HEK293T (cell line): ENCODE measurements around the gene NDUFAF2.

Experiments
- CTCF ChIA-PET: fragments of 350-600 bp; formaldehyde crosslinking; extraction: SDS; loops from one replicate; lab custom pipeline; 2021; ENCODE audit warnings: antibody characterized with exemption, inconsistent platforms; lab: Yijun Ruan, JAX
- POLR2A ChIA-PET: fragments of 350-600 bp; formaldehyde crosslinking; extraction: SDS; loops from one replicate; lab custom pipeline; 2020; ENCODE audit warnings: antibody characterized with exemption, inconsistent platforms; lab: Yijun Ruan, JAX
- DNase-seq: peaks from one replicate; pipeline ENCODE4 v3.0.0; 2012; ENCODE audit warnings: mixed read lengths; ENCODE audit errors: extremely low spot score
- ARNT ChIP-seq: fragments of 450-650 bp; IDR thresholded peaks from 2 replicates; pipeline ENCODE4 v1.6.1; 2017; ENCODE audit warnings: mild to moderate bottlenecking
- BHLHE40 ChIP-seq: fragments of 450-650 bp; IDR thresholded peaks from 2 replicates; pipeline ENCODE4 v1.6.1; 2016; ENCODE audit warnings: mild to moderate bottlenecking, moderate library complexity, borderline replicate concordance
- CTBP1 ChIP-seq: fragments of 450-650 bp; IDR thresholded peaks from 2 replicates; pipeline ENCODE4 v1.6.1; 2016; ENCODE audit warnings: borderline replicate concordance
- ELF4 ChIP-seq: fragments of 450-650 bp; IDR thresholded peaks from 2 replicates; pipeline ENCODE4 v1.6.1; 2017; ENCODE audit warnings: antibody characterized with exemption
- FOXA1 ChIP-seq: fragments of 450-650 bp; IDR thresholded peaks from 2 replicates; pipeline ENCODE4 v1.6.1; 2016; ENCODE audit warnings: mild to moderate bottlenecking
- FOXK2 ChIP-seq: fragments of 450-650 bp; IDR thresholded peaks from 2 replicates; pipeline ENCODE4 v1.6.1; 2016; ENCODE audit warnings: mild to moderate bottlenecking
- FOXM1 ChIP-seq: fragments of 450-650 bp; IDR thresholded peaks from 2 replicates; pipeline ENCODE4 v1.6.1; 2017; ENCODE audit warnings: mild to moderate bottlenecking, borderline replicate concordance
- HDGF ChIP-seq: fragments of 450-650 bp; IDR thresholded peaks from 2 replicates; pipeline ENCODE4 v1.6.1; 2017; ENCODE audit warnings: antibody characterized with exemption, borderline replicate concordance
- L3MBTL2 ChIP-seq: fragments of 450-650 bp; conservative IDR thresholded peaks from 2 replicates; pipeline ENCODE4 v1.6.1; 2016; ENCODE audit warnings: mild to moderate bottlenecking
- LEF1 ChIP-seq: fragments of 450-650 bp; IDR thresholded peaks from 2 replicates; pipeline ENCODE4 v1.6.1; 2017; ENCODE audit warnings: mild to moderate bottlenecking, borderline replicate concordance
- NFRKB ChIP-seq: fragments of 450-650 bp; IDR thresholded peaks from 2 replicates; pipeline ENCODE4 v1.6.1; 2016; ENCODE audit warnings: mild to moderate bottlenecking, moderate library complexity
- SP1 ChIP-seq: fragments of 450-650 bp; IDR thresholded peaks from 2 replicates; pipeline ENCODE4 v1.6.1; 2017
- SUZ12 ChIP-seq: fragments of 450-650 bp; IDR thresholded peaks from 2 replicates; pipeline ENCODE4 v1.6.1; 2016; ENCODE audit warnings: mild to moderate bottlenecking
- TARDBP ChIP-seq: fragments of 450-650 bp; IDR thresholded peaks from 2 replicates; pipeline ENCODE4 v1.6.1; 2016
- ZNF384 ChIP-seq: fragments of 450-650 bp; IDR thresholded peaks from 2 replicates; pipeline ENCODE4 v1.6.1; 2016
- TF ChIP-seq, protein P1 (sequence below): fragments of 450-650 bp; IDR thresholded peaks from 2 replicates; pipeline ENCODE4 v1.6.1; 2016

Gene NDUFAF2

DNA sequence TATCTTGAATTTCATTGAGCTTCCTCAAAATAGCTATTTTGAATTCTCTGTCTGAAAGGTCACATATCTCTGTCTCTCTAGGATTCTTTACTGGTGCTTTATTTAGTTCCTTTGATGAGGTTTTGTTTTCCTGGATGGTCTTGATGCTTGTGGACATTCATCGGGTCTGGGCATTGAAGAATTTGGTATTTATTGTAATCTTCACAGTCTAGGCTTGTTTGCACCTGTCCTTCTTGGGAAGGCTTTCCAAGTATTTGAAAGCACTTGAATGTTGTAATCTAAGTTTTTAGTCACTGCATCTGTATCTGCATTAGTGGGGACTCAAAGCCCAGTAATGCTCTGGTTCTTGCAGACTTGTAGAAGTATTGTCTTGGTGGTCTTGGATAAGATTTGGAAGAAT, 169.4 kb downstream of the NDUFAF2 start:
- DNase-seq, result no peak
- no peak for TF ChIP-seq LEF1
- TF ChIP-seq TARDBP, result no peak
- TF ChIP-seq NFRKB, result no peak
- TF ChIP-seq CTBP1, result no peak
- POLR2A ChIA-PET, result no interaction called here
- CTCF ChIA-PET, result no interaction called here

- no peak for DNase-seq
- ChIA-PET CTCF (no interaction called here), POLR2A (no interaction called here)
- TF ChIP-seq FOXM1, result no peak
- TF ChIP-seq NFRKB, result no peak
- no peak for TF ChIP-seq ARNT
- TF ChIP-seq FOXA1, result no peak
- TF ChIP-seq BHLHE40, result no peak
- TF ChIP-seq FOXK2, result no peak
- TF ChIP-seq CTBP1, result no peak
- no peak for TF ChIP-seq TARDBP
- TF ChIP-seq L3MBTL2, result no peak
- no peak for TF ChIP-seq ZNF384
- no peak for TF ChIP-seq LEF1
- TF ChIP-seq HDGF, result no peak
- no peak for TF ChIP-seq SUZ12
- TF ChIP-seq, protein P1, sequence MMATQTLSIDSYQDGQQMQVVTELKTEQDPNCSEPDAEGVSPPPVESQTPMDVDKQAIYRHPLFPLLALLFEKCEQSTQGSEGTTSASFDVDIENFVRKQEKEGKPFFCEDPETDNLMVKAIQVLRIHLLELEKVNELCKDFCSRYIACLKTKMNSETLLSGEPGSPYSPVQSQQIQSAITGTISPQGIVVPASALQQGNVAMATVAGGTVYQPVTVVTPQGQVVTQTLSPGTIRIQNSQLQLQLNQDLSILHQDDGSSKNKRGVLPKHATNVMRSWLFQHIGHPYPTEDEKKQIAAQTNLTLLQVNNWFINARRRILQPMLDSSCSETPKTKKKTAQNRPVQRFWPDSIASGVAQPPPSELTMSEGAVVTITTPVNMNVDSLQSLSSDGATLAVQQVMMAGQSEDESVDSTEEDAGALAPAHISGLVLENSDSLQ, result no peak
- no peak for TF ChIP-seq ELF4
- no peak for TF ChIP-seq SP1
These were observed 171.0 kb downstream of the NDUFAF2 start for GRCh38 chr5:61115968-61116367.

- ChIA-PET CTCF (no interaction called here), POLR2A (no interaction called here)
- no peak for TF ChIP-seq CTBP1
- DNase-seq, result no peak
These were observed 174.1 kb downstream of the NDUFAF2 start for GRCh38 chr5:61119066-61119465.

DNA sequence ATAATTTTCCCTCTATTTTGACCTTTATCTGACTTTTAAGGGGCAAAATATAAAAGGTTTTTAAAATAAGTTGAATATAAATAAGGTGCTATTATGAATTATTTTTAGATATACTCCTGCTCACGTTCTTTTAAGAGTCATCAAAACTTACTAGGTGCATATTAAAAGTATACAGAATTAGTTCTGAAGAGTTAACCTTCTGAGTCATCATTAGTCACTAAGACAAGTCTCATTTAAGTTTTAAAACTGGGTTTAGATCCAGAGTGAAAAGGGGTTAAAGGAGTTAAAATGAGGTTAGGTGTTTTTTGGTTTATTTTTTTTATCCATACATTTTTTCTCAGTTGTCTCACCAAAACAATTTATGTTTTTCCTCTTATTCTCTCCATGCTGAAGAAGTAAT, 175.5 kb downstream of the NDUFAF2 start:
- ChIA-PET POLR2A (no interaction called here), CTCF (no interaction called here)

DNA sequence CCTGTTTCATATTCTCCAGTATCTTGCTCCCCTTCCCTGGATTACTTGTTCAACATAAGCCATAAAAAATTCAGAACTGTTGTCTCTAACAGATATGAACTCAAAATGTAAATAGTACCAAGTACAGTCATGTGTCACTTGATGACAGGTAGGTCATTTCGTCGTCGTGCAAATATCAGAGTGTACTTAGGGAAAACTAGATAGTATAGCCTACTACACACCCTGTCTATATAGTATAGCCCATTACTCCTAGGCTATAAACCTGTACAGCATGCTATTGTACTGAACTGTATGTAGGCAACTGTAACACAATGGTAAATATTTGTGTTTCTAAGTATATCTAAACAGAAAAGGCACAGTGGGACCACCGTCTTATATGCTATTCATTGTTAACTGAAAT, 178.1 kb downstream of the NDUFAF2 start:
- TF ChIP-seq CTBP1, result no peak
- ChIA-PET POLR2A (no interaction called here), CTCF (no interaction called here)
- DNase-seq, result no peak

More for the DNA sequence above, 175.5 kb downstream of the NDUFAF2 start:
- DNase-seq, result no peak
- TF ChIP-seq TARDBP, result no peak
- TF ChIP-seq, protein P1, result no peak
- TF ChIP-seq ZNF384, result no peak
- no peak for TF ChIP-seq SP1
- no peak for TF ChIP-seq BHLHE40
- TF ChIP-seq ELF4, result no peak
- no peak for TF ChIP-seq SUZ12
- TF ChIP-seq CTBP1, result no peak
- no peak for TF ChIP-seq FOXA1
- TF ChIP-seq NFRKB, result no peak
- no peak for TF ChIP-seq ARNT
- TF ChIP-seq FOXM1, result no peak
- no peak for TF ChIP-seq LEF1
- no peak for TF ChIP-seq HDGF

- TF ChIP-seq FOXM1 (no peak), NFRKB (no peak), SP1 (no peak), L3MBTL2 (no peak), ARNT (no peak)
- TF ChIP-seq, protein P1, result no peak
- POLR2A ChIA-PET, result no interaction called here
- CTCF ChIA-PET, result no interaction called here
- no peak for DNase-seq
These were observed 185.3 kb downstream of the NDUFAF2 start for GRCh38 chr5:61130289-61130688.

DNA sequence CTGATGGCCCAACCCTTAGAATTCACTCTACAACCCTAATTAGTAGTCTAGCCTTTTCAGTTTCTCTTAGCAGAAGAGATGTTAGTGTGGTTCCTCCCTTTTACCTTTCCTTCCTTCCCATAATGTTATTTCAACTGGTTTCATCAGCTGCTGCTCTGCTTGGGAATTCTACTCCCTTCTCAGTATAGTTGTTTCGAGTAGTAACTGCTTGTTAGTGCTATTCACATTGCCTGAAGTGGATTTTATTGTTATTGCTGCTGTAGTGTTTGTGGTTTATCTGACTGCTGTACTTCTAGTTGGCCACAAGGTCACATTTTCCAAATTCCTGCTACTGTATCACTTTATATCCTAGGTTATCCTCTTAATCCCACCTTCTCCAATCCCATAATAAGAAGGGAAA, 187.6 kb downstream of the NDUFAF2 start:
- ChIA-PET POLR2A (no interaction called here), CTCF (no interaction called here)
- no peak for DNase-seq
- TF ChIP-seq BHLHE40 (no peak), ARNT (no peak), FOXA1 (no peak), TARDBP (no peak), SUZ12 (no peak), L3MBTL2 (no peak), FOXM1 (no peak), FOXK2 (no peak), ELF4 (no peak), HDGF (no peak)
- TF ChIP-seq, protein P1, result no peak
